GM18870 (cell line): ENCODE measurements around the gene RAP1A.
"Not testable (repeated sequence)": the region's sequence is repeated elsewhere in the genome, so short reads cannot be mapped to it uniquely, and the experiment has no call there.

Experiments
- ATAC-seq: cut with Tn5 transposase; IDR thresholded peaks from one replicate; pipeline ENCODE4 v1.9.1; 2021; ENCODE audit warnings: moderate library complexity; ENCODE audit not compliant: unreplicated experiment

Gene RAP1A

GRCh38 chr1:111660204-111661150 lies 40.9 kb downstream of the RAP1A start:
- no peak for ATAC-seq

- ATAC-seq, result no peak
Measured at GRCh38 chr1:111664652-111665051, 45.1 kb downstream of the RAP1A start.

GRCh38 chr1:111665497-111665896 lies 45.9 kb downstream of the RAP1A start:
- no peak for ATAC-seq

GRCh38 chr1:111666828-111667227 lies 47.2 kb downstream of the RAP1A start:
- ATAC-seq, result no peak

GRCh38 chr1:111669268-111669667 lies 49.7 kb downstream of the RAP1A start:
- no peak for ATAC-seq

- no peak for ATAC-seq
Measured at GRCh38 chr1:111671852-111672251, 52.3 kb downstream of the RAP1A start.

- ATAC-seq, result no peak
Measured at GRCh38 chr1:111672331-111672730, 52.7 kb downstream of the RAP1A start.

GRCh38 chr1:111677604-111678003 lies 58.0 kb downstream of the RAP1A start:
- ATAC-seq, result no peak

- no peak for ATAC-seq
Measured at GRCh38 chr1:111679541-111679940, 60.0 kb downstream of the RAP1A start.

GRCh38 chr1:111680212-111680800 lies 60.7 kb downstream of the RAP1A start:
- not testable (repeated sequence) for ATAC-seq

GRCh38 chr1:111685293-111686153 lies 65.9 kb downstream of the RAP1A start:
- ATAC-seq, result not testable (repeated sequence)

- ATAC-seq, result no peak
Measured at GRCh38 chr1:111690306-111690617, 70.7 kb downstream of the RAP1A start.

GRCh38 chr1:111691886-111692285 lies 72.3 kb downstream of the RAP1A start:
- no peak for ATAC-seq

GRCh38 chr1:111695801-111696200 lies 76.2 kb downstream of the RAP1A start:
- ATAC-seq, result no peak

- ATAC-seq, result no peak
Measured at GRCh38 chr1:111696330-111696729, 76.7 kb downstream of the RAP1A start.

GRCh38 chr1:111699268-111699667 lies 79.7 kb downstream of the RAP1A start:
- no peak for ATAC-seq

GRCh38 chr1:111702504-111703050 lies 83.0 kb downstream of the RAP1A start:
- no peak for ATAC-seq

GRCh38 chr1:111704240-111704639 lies 84.7 kb downstream of the RAP1A start:
- ATAC-seq, result no peak

- ATAC-seq, result no peak
Measured at GRCh38 chr1:111704776-111705175, 85.2 kb downstream of the RAP1A start.

- no peak for ATAC-seq
Measured at GRCh38 chr1:111705841-111706240, 86.3 kb downstream of the RAP1A start.

- no peak for ATAC-seq
Measured at GRCh38 chr1:111706921-111707320, 87.3 kb downstream of the RAP1A start.
